ENCODE data around the gene RCOR1. TPM values are rescaled to one million over a fixed set of nuclear protein-coding genes. Genes with fewer than 3 reads are reported as not detected.

Gene RCOR1
- total and polyA plus RNA-seq, 2 donors (not counting 1 experiment from before 2014, with no cell fraction given) = 8.7 to 37.1 TPM

GRCh38 chr14:102545461-102546265 is 46.8 kb upstream of the RCOR1 start:
- peak overlapping the region; percentile 78 for H3K4me2 ChIP-seq (replicated peaks; ENCODE audit: low read depth, low read length, poor library complexity, severe bottlenecking)
- peaks cover 0 to 8% (median 0%) of the 10 kb centered on the region in 3 donors for H3K9me3 ChIP-seq (ENCODE audit: control extremely low read depth in 1 of 3, control insufficient read depth in 2 of 3, insufficient read depth in 1 of 3, low read length in 2 of 3)
- H3K79me2 ChIP-seq (ENCODE audit: control insufficient read depth, insufficient read depth, low read length) = no peaks in the 10 kb centered on the region
- H3K4me3 Mint-ChIP-seq = peak overlapping the region; percentile 68
- no peak for DNase-seq
- H4K20me1 ChIP-seq (ENCODE audit: control insufficient read depth, insufficient read depth, low read length, poor library complexity, severe bottlenecking) = no peaks in the 10 kb centered on the region
- no peaks in the 10 kb centered on the region for H3K36me3 ChIP-seq (replicated peaks in 1 of 2; ENCODE audit: control extremely low read depth in 1 of 2, control insufficient read depth in 1 of 2, extremely low read depth in 1 of 2, insufficient read depth in 2 of 2, low read length in 1 of 2)
- peaks cover 36% of the 10 kb centered on the region for H3K27me3 Mint-ChIP-seq
- intact Hi-C loops (cut with micrococcal nuclease) = no loop called here
- 72% methylated on average over 28 of the region's 29 CpGs for WGBS (ENCODE audit: insufficient coverage)
- peaks cover 20 to 22% of the 10 kb centered on the region in 2 donors for H3K4me1 ChIP-seq (ENCODE audit: control insufficient read depth in 2 of 2, insufficient read depth in 2 of 2, low read length in 2 of 2)
- H3K27ac Mint-ChIP-seq = no peak overlapping the region
- H3K4me1 Mint-ChIP-seq = peaks cover 10% of the 10 kb centered on the region
- H3K27me3 ChIP-seq (replicated peaks in 1 of 4; ENCODE audit: control extremely low read depth in 1 of 4, control insufficient read depth in 3 of 4, insufficient read depth in 4 of 4, low read length in 3 of 4) = peaks cover 0 to 34% (median 16%) of the 10 kb centered on the region in 4 experiments
- TF ChIP-seq CTCF (IDR thresholded peaks at IDR 0.05) (no peak), EZH2 (IDR thresholded peaks at IDR 0.05; ENCODE audit: borderline replicate concordance, insufficient read depth, low read depth, low read length, poor library complexity, severe bottlenecking) (peak; percentile 1)
- no peak overlapping the region for H3K27ac ChIP-seq (ENCODE audit: low read length in 2 of 2)
- no peak for ATAC-seq (ENCODE audit: low read depth)
- peak overlapping the region; percentile 52 for H2AFZ ChIP-seq (ENCODE audit: insufficient read depth, low read depth, low read length, poor library complexity, severe bottlenecking)
- ChIA-PET CTCF (no interaction called here), POLR2A (no interaction called here)
- H3K9me3 Mint-ChIP-seq (ENCODE audit: insufficient read depth) = no peaks in the 10 kb centered on the region
- H3K4me3 ChIP-seq (ENCODE audit: control extremely low read depth in 1 of 5, extremely low read depth in 1 of 5, insufficient read depth in 1 of 5, low read depth in 2 of 5, low read length in 4 of 5) = peak overlapping the region in 1 of 5 experiments; percentile 26
- H3K9ac ChIP-seq (ENCODE audit: low read length) = peak overlapping the region; percentile 44

Measured in B cell (primary cell).